Measurements from ENCODE around the gene IGFL4.

Gene IGFL4

GRCh38 chr19:46021531-46022041, 19.2 kb downstream of the IGFL4 start (continued):
- TF ChIP-seq BCL11B (tag by site-specific recombination; IDR thresholded peaks at IDR 0.05; ENCODE audit: low read depth) (no peak), ZNF26 (tag by site-specific recombination; IDR thresholded peaks at IDR 0.05) (no peak), GLIS2 (tag by site-specific recombination; IDR thresholded peaks at IDR 0.05) (peak; percentile 52; the same call in 1 of the 2 replicates), CTCF (tag by site-specific recombination; IDR thresholded peaks at IDR 0.05) (no peak), ZBTB11 (tag by site-specific recombination; conservative IDR thresholded peaks at IDR 0.05; ENCODE audit: low read depth) (no peak), ZNF785 (tag by site-specific recombination; IDR thresholded peaks at IDR 0.05) (no peak), ZFP69B (tag by site-specific recombination; IDR thresholded peaks at IDR 0.05) (no peak), ZFP3 (tag by site-specific recombination; IDR thresholded peaks at IDR 0.05; ENCODE audit: low read depth) (no peak), PRDM4 (tag by site-specific recombination; IDR thresholded peaks at IDR 0.05) (peak; percentile 37; the same call in 1 of the 2 replicates), KLF7 (tag by site-specific recombination; IDR thresholded peaks at IDR 0.05; ENCODE audit: borderline replicate concordance) (no peak), KLF9 (tag by site-specific recombination; IDR thresholded peaks at IDR 0.05; ENCODE audit: low read depth) (peak; percentile 39), ZBTB26 (tag by site-specific recombination; optimal IDR thresholded peaks at IDR 0.05) (no peak), INSM2 (tag by site-specific recombination; IDR thresholded peaks at IDR 0.05) (no peak), ZNF133 (tag by site-specific recombination; IDR thresholded peaks at IDR 0.05) (no peak), ZNF366 (tag by site-specific recombination; conservative IDR thresholded peaks at IDR 0.05) (no peak), ZNF2 (tag by site-specific recombination; IDR thresholded peaks at IDR 0.05) (no peak), ZSCAN30 (tag by site-specific recombination; IDR thresholded peaks at IDR 0.05) (no peak), ZFHX2 (tag by site-specific recombination; conservative IDR thresholded peaks at IDR 0.05) (peak; percentile 77), ZNF266 (tag by site-specific recombination; IDR thresholded peaks at IDR 0.05; ENCODE audit: low read depth) (no peak), ZNF221 (tag by site-specific recombination; IDR thresholded peaks at IDR 0.05; ENCODE audit: borderline replicate concordance) (no peak), ZNF311 (tag by site-specific recombination; IDR thresholded peaks at IDR 0.05; ENCODE audit: borderline replicate concordance) (no peak)
